ENCODE data around the gene USP1.

USP1 gene

GRCh38 chr1:62487956-62488355, 51.1 kb downstream of the USP1 start:
- no peak for DNase-seq (ENCODE audit: low read depth)

GRCh38 chr1:62492521-62492920, 55.7 kb downstream of the USP1 start:
- no peak for DNase-seq (ENCODE audit: low read depth)

GRCh38 chr1:62493656-62494055, 56.8 kb downstream of the USP1 start:
- no peak for DNase-seq (ENCODE audit: low read depth)

GRCh38 chr1:62494137-62494536, 57.3 kb downstream of the USP1 start:
- DNase-seq (ENCODE audit: low read depth), result no peak

GRCh38 chr1:62500210-62500609, 63.4 kb downstream of the USP1 start:
- DNase-seq (ENCODE audit: low read depth), result no peak

Data from activated gamma-delta T cell treated with anti-CD3 and anti-CD28 coated beads, Interleukin-2, amount 50 U/mL, for 16 hours (primary cell).